Hematopoietic multipotent progenitor cell (in vitro differentiated cells): ENCODE measurements around the gene BCL10. TPM values are rescaled to one million over a fixed set of nuclear protein-coding genes. Genes with fewer than 3 reads are reported as not detected.
"Not testable (repeated sequence)": the region's sequence is repeated elsewhere in the genome, so short reads cannot be mapped to it uniquely, and the experiment has no call there.

ENCODE experiments used
- DNase-seq, 3 donors: peaks; one replicate each; pipeline ENCODE4 v3.0.0-alpha.2; 2011 to 2015; ENCODE audit warnings: low read depth in 2 of 3, low spot score in 2 of 3
- total RNA-seq: library from RNA; depleted of rRNA; stranded (reverse); fragments of >200 nt; gene quantifications from one replicate; pipeline ENCODE4 v1.2.3, GENCODE V29; 2012

Gene BCL10
- total RNA-seq, 1 donor = 12.9 TPM

DNA sequence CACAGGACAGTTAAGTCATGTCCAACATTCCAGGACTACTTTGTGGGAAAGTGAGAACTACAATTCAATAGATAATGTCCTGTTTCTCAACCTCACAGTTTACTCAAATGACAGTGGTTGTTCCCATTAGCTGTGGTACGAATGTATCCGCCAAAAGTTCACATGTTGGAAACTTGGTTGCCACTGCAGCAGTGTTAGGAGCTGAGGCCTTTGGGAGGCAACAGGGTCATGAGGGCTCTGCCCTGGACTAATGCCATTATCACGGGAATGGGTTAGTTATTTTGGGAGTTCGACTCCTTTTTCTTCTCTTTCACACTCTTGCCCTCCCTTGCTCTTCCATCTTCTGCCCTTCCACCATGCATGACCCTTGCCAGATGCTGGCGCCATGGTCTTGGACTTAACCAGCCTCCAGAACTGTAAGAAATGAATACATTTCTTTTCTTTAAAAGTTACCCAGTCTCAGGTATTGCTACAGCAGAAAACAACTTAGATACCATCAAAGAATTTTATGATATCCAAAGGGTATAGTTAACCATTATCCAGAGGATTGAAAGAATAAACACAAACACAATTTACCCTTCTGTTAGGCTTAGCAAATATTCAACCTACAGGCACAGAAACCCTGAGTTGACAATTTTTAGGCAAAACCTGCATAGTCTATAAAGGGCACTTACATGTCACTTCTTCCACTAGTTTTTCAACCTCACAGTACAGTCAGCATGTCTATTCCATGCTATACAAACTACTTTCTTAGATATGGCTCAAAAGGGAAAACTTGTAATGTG, 7.4 kb downstream of the BCL10 start:
- DNase-seq = no peak

DNA sequence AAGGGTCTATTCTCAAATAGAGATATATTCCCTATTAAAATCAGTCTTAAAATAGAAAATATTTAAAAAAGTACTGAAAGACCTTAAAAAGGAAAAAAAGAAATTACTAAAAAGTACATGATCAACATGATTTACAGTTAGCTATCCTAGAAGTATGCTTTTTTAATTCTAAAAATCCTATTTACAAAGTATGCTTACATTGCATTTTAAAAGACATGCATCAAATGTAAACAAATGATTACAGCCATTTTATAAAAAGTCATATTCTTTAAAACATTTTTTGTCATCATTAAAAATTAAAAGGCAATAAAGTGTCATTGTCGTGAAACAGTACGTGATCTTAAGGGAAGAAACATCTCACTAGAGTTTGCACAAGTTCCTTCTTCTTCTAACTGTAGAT, 9.1 kb downstream of the BCL10 start:
- no peak for DNase-seq

DNA sequence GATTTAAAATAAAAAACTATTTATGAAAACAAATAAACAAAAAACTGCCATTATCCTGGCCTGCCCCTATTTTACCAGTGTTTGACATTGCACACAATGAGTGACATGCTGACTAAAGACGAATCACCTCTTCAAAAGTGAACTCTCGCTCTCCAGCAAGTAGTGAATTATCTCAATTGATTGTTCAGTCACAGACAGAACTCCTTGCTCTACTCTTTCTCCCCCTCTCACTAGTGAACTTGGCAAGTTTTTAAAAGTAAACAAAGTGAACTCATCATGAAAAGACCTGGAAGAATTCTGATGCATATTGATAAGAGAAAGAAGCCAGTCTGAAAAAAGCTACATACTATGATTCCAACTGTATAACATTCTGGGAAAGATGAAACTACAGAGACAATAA, 12.3 kb downstream of the BCL10 start:
- DNase-seq = no peak

- DNase-seq = no peak
Measured at GRCh38 chr1:85262985-85263384, 13.4 kb downstream of the BCL10 start.

DNA sequence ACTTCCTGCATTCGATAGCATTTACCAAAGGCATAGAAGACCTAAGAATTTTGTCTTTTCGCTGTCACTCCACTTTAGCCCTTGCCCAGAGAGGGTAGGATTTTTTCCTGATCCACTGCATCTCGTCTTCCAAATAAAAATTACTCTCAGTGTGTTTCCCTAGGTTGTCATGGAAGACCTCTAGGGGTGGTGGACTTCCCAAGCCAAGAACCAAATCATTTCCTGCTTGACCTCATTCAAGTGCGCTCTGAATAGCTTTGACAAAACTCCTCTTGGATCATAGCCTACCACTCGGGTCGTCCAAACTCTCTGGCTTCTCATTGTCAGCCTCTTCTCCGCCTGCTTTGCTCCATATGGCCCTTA, 16.5 kb downstream of the BCL10 start:
- no peak for DNase-seq

DNA sequence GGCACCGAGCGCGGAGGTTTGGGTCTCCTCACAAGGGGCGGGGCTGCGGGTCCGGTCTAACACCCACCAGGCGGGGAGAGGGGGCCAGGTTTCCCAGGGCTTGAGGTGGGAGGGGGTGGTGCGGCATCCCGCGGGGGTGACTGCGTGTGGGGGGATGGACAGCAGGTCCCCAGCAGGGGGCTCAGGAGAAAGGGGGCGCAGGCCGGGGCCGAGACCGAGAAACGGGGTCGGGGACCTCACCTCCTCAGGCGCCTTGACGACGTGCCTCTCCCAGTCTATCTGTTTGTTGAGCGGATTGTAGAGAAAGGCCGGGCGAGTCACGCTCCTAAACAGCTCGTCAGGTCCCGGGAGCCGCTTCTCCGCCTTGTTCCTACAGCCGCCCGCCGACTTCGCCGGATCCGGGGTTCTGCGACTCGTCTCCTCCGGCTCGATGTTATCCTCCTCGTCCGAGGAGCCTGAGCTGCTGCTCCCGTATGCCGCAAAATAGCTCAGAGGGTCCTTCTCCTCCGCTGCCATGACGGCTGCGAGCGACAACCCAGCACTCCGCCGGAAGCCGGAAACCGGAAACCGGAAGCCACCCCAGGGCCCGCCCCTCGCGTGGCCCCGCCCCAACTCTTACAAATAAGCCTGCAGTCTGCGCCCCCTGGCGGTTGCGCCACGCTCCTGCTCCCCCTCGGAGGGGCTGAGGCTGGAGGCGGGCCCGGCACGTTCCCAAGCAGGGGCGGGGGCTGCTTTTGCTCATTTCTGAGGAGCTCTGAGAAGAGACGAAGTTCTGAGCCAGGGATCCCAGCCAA, 17.1 kb downstream of the BCL10 start, which contains the start of gene C1orf52:
TSS of gene C1orf52 (minus strand) at position 545 of the 794 bp plus-strand sequence. CDS start at position 516, 29 bp downstream.
- DNase-seq = peak; percentile 91 to 96 (median 94)

DNA sequence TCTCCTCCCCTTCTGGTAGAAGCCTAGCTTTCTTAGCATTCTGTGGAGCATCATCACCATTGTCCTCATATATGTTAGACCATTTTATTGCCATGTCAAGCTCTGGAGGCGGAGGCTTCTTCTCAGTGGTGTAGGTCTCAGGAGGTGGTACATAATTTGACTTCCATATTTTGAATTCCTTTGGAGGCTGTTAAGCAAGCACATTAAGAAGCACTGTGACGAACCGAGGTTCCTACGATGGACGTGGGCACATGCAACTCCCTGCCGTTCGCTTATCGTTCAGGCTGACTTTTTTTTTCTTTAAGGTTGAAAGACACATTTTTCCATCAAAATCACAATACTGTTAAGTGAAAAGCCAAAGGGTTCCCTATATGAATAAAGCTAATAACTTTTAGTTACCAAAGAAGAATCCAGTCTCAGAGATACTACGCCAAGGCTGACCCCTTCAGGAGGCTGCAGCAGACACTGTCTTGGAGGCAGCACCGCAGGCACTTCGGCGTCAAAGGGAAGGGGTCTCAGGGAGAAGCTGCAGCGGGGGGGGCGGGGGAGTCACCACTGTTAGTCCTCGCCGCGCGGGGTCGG, 17.8 kb downstream of the BCL10 start:
- DNase-seq = no peak

DNA sequence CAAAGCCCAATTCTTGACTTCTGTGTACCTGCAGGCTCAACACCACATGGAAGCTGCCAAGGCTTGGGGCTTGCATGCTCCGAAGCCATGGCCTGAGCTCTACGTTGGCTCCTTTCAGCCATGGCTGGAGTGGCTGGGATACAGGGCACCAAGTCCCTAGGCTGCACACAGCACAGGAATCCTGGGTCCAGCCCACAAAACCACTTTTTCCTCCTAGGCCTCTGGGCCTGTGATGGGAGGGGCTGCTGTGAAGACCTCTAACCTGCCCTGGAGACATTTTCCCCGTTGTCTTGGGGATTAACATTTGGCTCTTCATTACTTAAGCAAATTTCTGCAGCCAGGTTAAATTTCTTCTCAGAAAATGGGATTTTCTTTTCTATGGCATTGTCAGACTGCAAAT, 27.4 kb downstream of the BCL10 start:
- not testable (repeated sequence) for DNase-seq

DNA sequence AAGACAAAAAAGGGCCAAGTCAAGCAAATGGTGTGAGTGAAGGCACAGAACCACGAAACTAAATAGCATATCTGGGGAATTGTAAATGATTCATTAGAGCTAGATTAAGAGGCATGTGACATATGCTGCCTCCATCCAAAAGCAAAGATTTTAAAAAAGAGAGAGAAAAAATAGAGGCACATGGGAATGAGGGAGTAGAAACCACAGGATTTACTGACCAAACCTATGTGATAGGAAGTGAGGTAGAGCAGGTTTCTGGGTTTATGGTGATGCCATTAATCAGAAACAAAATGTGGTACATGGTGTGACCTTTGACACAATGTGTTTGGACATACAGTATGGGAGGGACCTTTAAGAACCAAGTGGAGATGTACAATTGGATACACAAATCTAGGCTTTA, 30.5 kb downstream of the BCL10 start:
- no peak for DNase-seq

GRCh38 chr1:85245456-85245855, 31.0 kb downstream of the BCL10 start:
- DNase-seq = no peak

GRCh38 chr1:85244271-85245061, 32.0 kb downstream of the BCL10 start:
- peak in 1 of 3 donors; percentile 14 for DNase-seq

DNA sequence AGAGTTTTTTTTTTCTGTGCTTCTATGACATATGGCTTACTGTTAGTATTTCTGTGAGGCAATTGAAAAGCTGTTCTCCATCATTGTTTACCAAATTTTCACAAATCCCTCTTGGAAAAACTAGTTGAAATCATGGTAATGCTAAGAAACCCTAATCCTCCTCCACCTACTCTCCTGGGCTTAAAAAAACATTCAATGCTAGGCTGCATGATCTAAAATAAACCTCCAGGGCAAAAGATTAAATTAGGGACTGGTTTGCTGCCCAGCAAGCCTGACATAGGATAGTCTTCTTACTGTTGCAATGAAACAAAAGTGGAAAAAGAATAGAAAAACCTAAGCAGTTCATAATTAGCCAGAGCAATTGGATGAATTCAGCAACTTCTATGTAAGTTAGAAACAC, 33.1 kb downstream of the BCL10 start:
- no peak for DNase-seq

- peak in 1 of 3 donors; percentile 17 for DNase-seq
Measured at GRCh38 chr1:85240643-85241042, 35.8 kb downstream of the BCL10 start.

GRCh38 chr1:85240174-85240601, 36.2 kb downstream of the BCL10 start:
- no peak for DNase-seq

- no peak for DNase-seq
Measured at GRCh38 chr1:85237613-85238012, 38.8 kb downstream of the BCL10 start.

DNA sequence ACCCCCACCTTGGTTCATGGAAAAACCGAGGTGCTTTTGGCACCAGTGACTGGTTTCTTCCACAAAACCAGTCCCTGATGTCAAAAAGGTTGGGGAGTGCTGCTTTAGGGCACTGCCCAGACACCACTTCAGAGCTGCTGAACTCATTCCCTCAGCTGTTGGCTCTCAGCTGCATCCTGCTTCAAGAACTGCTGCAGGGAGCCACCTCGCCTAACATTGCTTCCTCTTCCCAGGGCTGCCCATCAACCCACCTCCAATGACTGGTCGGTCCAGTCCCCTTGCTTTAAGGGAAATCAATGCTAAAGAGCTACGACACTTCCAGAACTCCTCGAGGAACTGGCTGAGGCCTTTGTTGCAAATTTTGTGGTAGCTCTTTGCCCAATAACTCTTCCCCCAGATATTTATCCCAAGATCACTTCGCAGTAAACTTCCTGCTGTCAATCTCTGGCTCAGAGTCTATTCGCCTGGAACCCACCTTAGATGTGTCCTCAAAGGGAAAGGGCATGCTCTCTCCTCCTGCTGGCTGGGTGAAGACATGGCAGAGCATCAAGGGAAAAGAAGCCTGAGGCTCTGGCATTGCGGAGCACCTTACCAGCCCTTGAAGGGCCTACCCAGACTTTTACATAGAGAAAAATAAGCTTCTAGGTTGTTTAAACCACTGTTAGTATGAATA, 46.0 kb downstream of the BCL10 start:
- DNase-seq = peak in 2 of 3 donors; percentile 18 to 21

DNA sequence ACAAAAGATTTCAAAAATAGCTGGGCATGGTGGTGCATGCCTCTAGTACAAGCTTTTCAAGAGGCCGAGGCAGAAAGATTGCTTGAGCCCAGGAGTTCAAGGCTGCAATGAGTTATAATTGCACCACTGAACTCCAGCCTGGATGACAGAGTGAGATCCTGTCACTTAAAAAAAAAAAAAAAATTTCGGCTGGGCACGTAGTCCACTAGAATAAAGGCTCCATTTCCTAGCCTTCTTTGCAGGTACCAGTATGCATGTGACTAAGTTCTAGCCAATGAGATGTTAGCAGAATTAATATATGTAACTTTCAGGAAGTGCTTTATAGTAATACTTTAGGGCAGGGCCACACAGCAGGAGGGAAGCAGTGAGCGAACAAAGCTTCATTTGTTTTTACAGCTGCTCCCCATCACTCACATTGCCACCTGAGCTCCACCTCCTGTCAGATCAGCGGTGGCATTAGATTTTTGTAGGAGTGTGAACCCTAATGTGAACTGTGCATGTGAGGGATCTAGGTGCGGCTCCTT, 46.8 kb downstream of the BCL10 start:
- DNase-seq = no peak

- DNase-seq = no peak
Measured at GRCh38 chr1:85228972-85229371, 47.5 kb downstream of the BCL10 start.

DNA sequence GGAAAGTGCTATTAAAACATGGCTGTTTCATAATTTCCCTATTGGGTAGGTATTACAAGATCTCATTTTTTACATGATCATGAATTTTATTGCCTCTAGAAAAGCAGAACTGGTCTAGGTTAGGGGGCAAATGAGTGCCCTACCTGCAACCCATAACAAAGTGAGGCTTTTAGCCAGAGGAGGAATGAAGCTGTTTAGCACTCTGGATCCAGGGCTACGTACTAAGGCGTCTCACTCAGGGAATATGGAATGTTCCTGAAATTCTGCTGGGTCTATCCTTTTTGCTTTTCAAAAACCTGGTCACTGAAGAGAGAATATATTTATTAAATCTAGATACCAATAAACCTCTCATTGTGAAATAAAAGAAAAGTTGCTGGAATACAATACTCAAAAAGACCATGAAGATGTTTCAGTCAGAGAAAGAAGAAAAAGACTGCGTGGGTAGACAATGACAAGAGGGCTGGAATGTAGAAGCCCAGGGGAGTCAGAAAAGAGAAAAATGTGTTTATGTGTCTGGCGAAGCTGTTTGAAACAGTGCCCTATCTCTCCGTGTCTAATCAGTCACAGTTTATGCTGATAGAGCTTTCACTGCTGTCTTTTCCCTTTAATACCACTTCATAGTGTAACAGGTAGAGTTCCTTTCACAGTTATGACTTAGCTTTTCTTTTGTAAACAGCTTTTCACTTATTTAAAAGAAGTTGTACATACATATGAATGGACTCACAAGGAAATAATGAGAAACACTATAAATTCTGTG, 50.6 kb downstream of the BCL10 start:
- DNase-seq = no peak
